Measurements from ENCODE around the gene ZFYVE28.
"Not testable (repeated sequence)": the region's sequence is repeated elsewhere in the genome, so short reads cannot be mapped to it uniquely, and the experiment has no call there.

Gene ZFYVE28

DNA sequence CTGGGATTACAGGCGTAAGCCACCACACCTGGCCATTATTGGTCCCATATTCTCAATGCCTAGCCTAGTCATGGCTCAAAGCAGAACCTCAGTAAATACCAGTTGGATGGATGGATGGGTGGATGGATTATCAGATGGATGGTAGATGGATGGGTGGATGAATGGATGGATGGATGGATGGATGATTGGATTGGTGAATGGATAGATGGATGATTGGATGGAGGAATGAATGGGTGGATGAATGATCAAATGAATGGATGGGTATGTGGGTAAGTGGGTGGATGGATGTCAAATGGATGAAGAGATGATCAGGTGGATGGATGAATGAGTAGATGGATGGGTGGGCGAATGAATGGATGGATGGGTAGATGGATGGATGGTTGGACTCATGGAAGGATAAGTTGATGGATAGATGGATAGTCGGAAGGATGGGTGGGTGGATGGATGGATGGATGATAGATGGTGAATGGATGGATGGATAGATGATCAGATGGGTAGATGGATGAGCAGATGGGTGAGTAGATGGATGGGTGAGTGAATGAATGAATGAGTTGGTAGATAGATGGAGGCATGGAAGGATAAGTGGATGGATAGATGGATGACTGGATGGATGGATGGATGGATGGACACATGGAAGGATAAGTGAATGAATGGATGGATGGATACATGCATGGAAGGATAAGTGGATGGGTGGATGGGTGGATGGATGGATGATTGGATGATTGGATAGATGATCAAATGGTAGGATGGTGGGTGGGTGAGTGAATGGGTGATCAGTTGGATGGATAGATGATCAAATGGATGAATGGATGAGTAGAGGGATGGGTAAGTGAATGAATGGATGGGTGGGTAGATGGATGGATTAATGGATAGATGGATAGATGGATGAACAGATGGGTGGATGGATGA lies 28.5 kb upstream of the ZFYVE28 start:
- DNase-seq: no peak

DNA sequence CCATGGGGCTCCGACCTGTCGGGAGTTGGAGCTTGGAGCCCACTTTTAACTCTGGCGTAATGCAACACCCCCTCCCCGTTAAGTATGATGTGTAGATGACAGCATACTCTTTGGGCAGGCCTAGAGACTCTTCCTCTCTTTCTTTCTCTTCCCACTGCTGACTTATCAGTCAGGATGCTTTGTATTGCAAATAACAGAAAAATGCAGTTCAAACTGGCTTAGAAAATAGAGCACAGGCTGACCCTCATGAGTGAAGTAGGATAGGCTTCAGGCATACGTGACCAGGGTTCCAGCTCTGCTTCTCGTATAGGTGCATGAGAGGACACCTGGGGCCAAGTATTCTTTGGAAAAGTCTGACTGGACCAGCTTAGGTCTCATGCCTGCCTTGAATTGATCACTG lies 27.1 kb upstream of the ZFYVE28 start:
- no peak for DNase-seq

DNA sequence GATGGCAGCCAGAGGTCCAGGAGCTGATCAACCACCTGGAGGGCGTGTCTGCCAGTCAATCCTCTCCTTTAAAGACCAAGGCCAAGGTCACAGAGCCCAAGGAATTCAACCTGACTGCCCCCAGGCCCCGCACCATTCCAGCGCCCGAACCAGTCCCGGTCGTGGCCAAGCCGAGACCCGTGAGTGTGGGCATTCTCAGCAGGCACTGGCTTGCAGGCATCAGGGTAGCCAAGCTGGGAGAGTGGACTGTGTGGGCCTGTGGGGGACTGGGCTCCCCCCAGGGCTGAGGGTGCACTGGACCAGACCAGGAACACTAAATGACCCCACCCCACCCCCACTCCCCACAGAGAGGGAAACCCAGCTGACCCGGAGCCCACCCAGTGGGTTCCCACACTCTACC lies 26.7 kb upstream of the ZFYVE28 start:
- no peak for DNase-seq

DNA sequence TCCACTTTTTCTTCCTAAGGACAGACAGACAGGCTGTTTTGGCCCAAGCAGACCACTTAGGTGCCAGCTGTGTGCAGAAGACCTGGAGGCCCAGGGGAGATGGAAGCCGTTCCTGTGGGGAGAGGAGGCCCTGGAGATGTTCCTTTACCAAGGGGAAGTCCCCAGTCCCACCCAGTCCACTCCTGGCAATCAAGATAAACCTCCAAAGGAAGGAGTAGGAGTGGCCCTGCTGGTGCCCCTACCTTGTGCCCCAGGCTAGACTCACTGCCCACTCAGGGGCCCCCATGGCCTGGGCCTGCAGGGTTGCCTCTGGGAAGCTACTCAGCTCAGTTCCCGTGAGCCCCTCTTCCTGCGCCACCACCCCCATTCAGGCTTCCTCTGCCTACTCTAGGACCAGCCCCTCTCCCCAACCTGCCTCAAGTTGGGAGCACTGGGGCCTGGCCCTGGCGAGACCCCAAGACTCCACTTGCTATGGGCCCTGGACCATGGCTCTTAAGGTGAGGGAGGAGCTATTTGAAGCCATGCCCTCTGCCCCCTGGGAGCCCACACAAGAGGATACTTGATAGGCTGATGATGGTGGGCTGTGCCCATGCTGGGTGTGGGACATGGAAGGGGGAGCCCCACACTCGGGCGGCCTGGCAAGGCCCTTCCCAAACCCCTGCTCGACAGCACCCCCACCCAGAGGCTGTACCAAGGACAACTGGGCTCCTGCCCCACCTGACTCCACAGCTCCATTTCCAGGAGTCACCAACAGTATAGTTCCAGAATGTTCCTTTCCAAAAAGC lies 25.7 kb upstream of the ZFYVE28 start:
- no peak for DNase-seq

DNA sequence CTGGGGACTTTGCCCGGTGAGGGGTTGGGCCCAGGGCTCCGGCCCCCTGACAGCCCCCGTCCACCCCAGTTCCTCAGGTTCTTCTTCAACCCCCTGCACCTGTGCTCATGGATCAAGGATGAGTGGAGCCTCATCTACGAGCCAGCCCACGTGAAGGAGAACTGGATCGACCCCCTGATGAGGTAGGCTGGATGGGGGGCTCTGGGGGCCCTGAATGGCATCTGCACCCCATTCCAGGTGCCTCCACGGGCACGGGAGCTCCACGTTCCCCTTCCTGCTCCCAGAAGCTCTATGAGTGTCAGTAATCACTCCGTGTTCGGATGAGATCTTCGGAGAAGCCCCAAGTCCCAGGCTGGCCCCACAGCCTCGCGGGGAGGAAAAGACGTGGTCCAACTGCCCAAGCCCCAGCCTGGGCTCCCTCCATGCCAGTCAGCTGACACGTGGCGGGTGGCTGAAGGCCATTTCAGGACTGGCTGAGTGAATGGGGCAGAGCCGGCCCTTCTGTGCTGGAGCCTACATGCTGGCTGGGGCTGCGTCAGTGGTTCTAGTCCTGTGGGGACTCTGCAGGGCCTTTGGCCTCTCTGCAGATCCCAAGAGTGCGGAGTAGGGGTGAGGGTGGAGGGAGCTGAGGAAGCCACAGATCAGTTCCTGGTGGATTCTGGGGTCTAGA lies 24.8 kb upstream of the ZFYVE28 start:
- DNase-seq: no peak

DNA sequence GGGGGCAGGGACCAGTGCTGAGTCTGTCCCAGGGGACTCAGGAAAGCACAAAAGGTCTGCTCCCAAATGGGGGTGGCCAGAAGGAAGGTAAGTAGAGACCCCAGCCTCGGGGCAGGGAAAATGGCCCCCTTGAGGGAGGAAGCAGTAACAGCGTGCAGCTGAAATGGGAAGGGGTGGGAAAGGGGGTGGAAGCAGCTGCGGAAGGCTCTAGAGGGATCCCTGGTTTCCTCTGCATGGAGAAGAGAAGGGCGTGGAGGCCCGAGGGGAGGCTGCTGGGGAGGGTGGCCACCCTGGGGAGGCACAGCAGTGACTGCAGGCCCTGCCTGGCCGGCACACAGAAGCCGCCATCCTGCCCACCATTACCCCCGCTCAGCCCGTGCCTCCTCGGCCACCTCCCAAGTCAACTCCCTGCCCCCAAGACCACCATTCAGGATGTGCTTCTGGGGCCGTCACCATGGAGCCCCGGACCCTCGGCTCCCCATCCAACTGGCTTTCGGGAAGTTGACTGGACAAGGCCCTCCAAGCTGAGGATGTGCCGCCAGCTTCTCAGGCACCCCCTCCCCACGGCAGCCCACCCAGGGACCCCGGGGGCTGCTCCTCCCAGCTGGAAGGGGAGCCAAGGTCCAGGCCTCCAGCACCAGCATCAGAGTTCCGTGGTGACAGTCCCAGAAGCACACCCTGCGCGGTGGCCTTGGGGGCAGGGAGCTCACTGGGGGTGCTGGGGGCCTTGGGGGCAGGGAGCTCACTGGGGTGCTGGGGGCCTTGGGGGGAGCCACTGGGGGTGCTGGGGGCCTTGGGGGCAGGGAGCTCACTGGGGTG lies 23.9 kb upstream of the ZFYVE28 start:
- no peak for DNase-seq

DNA sequence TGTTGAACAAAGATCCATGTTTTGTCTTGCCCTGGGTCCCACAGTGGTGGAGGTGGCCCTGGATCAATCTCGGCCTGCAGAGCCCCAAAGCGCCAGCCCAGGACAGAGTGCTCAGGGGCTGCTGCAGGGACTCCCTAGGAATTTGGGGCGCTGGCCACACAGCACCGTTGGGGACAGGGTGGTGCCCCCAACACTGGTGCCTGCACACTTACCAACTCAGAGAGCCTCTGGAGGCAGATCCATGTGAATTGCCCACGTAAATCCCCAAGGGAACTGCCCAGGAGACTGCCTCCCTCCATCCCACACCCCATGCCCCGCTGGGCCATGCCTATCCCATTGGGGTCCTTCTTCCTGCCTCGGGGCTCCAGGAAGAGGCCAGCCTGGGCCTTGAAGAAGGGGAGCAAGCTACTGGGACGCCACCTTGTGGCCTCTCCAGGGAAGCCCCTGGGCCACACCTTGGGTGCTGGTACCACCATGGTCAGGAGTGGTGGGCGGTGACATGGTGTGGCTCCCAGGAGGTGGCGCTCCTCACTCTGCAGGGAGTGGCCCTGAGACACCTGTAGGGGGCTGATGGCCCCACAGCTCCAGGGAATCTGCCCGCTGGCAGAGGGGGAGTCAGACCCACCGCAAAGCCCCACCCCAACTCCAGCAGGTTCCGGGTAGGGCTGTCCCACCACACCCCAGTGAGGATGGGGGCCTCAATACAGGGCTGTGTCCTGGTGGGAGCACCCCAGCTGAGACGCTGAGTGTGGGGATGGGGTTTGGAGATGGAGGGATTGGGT lies 23.1 kb upstream of the ZFYVE28 start:
- no peak for DNase-seq

DNA sequence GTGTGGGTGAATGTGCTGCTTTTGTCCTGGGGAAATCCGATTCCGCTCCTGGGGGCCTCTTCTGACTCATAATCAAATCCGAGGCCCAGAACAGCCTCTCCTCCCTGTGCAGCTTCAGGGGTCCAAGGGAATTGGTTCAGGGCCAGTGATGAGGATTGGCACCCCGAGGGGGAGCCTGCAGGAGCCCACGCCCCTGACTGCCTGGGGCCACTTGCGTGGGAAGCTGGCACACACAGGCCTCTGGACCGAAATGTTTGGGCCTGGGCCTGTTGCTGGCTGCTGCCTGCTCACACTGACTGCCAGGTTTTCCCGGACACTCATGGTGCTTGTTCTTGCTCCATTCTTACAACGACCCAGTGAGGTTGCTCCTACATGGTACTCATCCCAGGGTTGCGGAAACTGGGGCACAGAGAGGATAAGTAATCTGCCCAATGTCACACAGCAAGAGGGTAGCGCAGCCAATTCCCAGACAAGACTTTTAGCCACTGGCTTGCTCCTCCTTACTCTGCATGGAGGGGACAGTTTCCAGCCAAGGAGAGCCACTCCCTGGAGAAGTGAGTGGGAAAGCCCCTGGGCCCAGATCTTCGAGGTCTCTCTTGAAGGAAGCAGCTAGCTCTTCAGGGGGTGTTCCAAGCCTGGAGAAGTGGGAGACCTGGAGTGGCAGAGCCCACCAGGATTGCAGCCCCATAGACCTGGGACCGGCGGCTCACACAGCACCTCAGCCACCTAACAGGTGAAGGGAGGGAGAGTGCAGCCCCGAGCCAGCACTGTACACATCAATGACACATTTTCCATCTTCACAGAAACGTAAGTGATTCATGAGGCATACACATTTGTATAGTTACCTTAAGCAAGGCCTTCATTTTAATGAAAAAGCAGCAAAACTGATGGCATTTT lies 20.6 kb upstream of the ZFYVE28 start:
- DNase-seq: no peak

DNA sequence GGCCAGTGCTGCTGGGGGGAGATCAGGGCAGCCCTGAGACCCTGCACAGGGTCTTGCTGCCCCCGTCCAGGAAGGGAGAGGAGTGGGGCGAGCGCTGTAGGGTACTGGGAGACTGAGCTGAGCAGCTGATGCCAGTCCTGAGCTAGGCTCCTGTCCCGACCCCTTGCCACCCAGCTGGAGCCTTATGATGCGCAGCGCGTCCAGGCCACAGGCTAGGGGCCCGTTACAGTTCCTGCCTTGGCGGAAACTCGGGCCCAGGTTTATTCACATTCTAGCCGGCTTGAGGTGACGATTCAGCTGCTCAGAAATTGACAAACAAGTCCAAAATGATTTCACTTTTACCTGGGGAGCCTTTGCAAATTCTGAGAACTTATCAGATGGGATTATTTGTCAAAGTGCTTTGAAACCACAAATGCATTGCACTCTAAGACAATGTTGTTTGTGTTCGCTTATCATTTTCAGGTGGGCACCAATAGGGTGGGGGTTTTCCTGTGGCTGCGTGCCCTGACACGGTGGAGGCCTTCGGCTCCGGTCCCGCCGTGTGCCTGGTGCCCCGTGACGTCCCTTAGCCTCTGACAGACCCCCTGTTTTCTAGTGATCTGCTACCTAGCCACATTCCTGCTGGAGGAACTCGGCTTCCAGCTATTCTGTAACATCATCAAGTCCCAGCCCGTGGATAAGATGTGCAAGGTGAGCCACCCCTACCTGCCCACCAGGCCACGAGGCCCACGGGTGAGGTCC lies 19.2 kb upstream of the ZFYVE28 start:
- no peak for DNase-seq

DNA sequence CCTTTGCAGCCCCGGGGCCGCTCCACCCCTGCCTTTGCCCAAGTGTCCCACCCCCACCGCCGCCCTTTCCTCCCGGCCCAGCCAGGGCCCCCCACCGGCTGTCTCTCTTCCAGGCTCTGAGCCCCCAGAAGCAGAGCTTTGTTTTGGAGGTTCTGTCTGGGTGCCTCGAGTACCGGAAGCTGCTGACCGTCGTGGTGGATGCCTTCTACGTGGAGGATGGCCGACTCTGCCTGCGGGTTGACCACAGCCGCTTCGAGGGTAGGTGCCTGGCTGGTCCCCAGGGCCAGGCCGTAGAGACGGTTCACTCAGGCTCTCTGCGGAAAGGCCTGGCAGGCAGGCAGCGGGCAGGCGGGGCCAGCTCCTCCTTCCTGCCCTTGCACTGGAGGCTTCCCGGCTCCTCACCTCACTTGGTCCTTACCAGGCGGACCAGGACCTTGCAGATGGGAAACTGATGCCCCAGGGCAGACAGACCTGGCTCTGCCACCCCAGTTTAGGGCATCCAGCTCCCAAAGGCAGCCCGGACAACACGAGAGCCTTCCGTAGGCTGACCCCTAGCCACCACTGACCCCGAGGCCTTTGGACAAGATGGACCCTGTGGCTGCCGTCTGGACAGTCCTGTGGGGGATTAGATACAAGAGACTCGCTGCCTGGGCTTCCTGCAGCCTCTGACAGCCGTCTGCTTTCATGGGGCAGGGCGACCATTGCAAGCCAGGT lies 18.5 kb upstream of the ZFYVE28 start:
- no peak for DNase-seq

DNA sequence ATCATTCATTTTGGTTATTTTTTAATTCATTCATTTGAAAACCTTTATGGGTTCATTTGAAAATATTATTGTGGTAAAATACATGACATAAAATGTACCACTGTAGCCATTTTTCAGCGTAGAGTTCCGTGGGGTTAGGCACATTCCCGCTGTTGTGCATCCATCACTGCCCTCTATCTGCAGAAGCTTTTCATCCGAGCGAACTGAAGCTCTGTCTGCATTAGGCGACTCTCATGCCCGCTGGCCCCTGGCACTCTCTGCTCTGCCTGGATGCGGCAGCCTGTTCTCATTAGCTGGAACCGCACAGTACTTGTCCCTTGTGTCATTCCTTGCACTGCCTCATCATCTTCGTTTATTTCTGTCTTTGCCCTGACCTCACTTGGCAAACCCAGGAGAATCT lies 17.9 kb upstream of the ZFYVE28 start:
- DNase-seq: no peak

DNA sequence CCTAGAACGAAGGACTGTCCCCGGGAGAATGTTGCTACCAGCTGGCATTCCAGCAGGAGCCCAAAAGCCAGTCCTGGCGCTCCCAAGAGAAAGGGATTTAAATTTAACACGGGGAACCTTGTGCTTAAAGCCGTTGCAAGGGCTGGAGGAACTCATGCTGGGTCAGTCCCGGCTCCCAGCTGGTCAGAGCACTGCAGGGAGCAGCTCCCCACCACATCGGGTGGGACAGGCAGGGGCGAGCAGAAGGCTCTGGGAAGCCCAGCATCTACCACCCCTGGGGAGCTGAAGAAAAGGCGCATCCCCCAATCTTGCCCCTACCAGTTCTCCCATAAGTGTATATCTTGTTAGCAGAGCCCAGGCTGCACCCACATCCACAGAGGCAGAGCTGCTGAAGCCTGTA lies 16.0 kb upstream of the ZFYVE28 start:
- no peak for DNase-seq

DNA sequence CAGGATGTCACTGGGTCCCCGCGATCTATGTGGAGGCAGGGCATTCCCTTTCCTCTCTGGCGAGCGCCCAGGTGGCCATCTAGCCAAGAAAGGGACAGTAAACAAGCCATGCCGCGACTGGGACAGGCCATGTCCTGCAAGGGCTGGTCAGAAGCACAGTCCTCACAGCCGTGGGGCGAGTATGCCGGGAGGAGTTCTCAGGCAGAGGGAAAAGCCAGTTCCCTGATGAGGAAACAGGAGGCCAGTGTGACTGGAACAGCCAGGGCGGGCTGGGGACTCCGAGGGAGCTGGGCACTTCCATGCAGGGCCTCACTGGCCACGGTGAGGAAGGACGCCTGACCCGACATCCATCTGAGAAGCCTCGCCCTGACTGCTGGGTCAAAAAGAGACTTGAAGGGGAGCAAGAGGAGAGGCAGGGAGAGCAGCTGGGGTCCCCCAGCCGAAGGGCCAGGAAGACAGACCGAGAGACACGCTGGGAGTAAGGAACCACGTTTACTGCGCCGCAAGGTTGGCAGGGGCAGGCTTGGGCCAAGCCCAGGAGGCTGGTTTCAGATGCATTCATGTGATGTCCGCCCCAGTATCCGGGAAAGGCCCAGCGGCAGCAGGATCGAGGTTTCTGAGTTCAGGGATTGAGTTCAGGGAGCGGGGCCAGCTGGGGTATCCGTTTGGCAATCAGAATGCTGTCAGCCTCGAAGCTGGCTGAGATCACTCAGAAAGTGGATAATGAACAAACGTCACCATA lies 15.3 kb upstream of the ZFYVE28 start:
- DNase-seq: no peak

DNA sequence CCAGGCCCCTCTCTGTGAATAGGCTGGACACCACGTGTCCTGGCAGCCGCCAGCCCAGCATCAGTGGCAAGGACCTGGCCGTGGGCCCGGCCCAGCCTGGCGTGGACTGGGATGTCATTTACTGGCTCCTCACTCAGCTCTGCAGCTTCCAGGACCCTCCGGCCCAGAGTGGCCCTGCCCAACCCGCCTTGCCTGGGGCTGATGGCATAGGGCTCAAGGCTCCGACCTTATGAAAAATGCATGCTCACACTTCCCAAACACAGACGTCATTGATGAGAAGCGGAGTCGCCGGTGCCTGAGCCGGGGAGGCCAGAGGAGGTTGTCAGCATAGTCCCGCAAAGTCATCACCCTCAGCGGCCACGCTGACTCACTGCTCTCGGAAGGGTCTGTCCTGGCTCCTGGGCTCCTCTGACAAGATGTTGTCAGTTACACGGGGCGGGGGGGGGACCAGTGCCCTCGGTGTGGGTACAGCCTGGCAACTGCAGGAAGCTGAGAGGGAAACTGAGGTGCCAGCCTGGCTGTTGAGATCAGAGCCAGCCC lies 14.6 kb upstream of the ZFYVE28 start:
- DNase-seq: no peak

DNA sequence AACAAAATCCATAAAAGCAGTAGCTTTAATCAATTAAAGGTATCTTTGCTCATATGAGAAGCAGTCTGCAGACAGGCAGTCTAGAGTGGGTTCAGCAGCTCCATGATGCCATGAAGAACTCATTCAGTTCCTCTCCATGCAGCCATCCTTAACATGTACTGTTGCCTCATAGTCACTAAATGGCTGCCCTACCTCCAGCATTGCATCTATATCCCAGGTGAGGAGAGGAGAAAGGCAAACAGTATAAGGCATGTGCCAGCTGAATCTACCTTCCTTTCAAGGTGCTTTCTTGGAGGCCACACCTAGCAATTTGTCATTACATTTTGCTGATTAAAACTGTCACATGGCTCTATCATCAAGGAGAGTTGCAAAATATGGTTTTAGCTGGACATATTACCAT lies 13.6 kb upstream of the ZFYVE28 start:
- no peak for DNase-seq

DNA sequence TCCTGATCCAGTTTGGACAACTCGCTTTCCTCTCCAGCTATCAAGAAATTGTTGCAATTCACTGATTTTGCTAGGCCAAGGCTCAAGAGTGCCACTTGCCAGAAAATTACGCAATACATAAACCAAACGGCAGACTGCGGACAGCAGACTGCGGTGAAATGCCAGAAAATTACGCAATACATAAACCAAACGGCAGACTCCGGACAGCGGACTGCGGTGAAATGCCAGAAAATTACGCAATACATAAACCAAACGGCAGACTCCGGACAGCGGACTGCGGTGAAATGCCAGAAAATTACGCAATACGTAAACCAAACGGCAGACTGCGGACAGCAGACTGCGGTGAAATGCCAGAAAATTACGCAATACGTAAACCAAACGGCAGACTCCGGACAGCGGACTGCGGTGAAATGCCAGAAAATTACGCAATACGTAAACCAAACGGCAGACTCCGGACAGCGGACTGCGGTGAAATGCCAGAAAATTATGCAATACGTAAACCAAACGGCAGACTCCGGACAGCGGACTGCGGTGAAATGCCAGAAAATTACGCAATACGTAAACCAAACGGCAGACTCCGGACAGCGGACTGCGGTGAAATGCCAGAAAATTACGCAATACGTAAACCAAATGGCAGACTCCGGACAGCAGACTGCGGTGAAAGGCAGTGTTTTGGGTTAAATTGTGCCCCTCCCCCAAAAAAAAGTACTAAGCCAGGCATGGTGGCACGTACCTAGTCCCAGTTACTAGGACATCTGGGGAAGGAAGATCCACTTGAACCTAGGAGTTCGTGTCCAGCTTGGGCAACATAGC lies 11.7 kb upstream of the ZFYVE28 start:
- not testable (repeated sequence) for DNase-seq

DNA sequence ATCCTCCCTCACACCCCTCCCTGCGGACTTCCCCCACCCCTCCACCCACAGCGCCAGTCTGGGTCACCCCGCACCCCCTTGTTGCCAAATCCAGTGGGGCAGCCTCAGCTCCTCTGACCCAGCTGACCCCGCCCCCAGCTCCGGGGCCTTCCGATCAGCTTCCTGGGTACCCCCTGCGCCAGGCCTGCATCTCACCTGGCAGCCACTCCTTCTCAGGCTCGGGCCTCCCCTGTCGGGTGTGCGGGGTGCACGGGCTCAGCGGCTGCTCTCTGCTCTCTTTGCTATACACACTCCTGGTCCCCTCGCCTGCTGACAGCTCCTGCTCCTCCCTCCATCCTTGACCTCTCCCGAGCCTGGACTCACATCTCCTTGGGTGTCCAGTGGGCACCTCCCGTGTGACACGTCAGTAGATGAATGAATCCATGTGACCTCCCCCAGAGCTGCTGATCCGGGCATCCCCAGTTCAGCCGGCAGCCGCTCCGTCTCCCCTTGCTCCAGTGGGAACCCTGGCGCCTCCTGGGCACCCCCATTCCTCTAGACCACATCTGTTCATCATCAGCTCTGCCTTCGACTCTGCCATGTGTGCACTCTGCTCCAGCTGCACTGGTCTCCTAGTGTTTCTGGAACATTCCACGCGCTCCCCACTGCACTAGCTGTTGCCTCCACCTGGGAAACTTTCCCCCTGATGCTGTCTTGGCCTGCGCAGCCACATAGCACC lies 10.2 kb upstream of the ZFYVE28 start:
- DNase-seq: no peak
